ENCODE results near the gene TTF1. TPM values are rescaled to one million over a fixed set of nuclear protein-coding genes. Genes with fewer than 3 reads are reported as not detected.

The TTF1 gene
- total and polyA plus RNA-seq, 10 of the 15 experiments (the other 5 are each of a cell fraction or from before 2014, with no cell fraction given), result 11.3 to 25.5 (median 16.0) TPM

DNA sequence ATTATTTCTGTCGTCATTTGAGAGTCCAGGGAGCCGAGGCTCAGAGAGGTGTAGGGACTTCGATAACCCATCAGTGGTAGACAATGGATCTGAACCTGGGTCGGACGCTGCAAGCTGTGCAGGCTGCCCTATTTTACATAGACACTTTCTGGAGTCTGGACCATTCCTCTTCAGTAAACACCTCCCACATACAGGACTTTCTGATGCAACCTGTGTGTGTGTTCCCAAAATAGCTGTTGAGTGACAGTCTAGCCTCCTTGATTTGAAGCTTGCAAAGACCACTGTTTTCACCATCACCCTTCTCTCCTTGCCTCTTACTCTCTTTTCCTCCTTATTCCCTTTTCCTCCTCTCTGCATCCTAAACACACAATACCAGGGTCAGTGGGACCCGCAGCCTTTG, 34.1 kb upstream of the TTF1 start (continued):
- TF ChIP-seq REST (IDR thresholded peaks at IDR 0.05; ENCODE audit: low read depth, low read length) (no peak), E2F4 (IDR thresholded peaks at IDR 0.05; ENCODE audit: low read depth, low read length) (no peak), NR2F1 (conservative IDR thresholded peaks at IDR 0.05) (no peak), MEF2B (IDR thresholded peaks at IDR 0.05; ENCODE audit: partially characterized antibody, poor library complexity, severe bottlenecking) (no peak), NR2C2 (IDR thresholded peaks at IDR 0.05; ENCODE audit: borderline replicate concordance, control insufficient read depth, insufficient read length, low read depth) (no peak), NFYB (IDR thresholded peaks at IDR 0.05; ENCODE audit: insufficient read depth, low read depth, low read length) (no peak), SMARCA5 (IDR thresholded peaks at IDR 0.05) (no peak), TAF1 (IDR thresholded peaks at IDR 0.05; ENCODE audit: borderline replicate concordance, low read depth, low read length) (no peak)
- TF ChIP-seq, protein P1, sequence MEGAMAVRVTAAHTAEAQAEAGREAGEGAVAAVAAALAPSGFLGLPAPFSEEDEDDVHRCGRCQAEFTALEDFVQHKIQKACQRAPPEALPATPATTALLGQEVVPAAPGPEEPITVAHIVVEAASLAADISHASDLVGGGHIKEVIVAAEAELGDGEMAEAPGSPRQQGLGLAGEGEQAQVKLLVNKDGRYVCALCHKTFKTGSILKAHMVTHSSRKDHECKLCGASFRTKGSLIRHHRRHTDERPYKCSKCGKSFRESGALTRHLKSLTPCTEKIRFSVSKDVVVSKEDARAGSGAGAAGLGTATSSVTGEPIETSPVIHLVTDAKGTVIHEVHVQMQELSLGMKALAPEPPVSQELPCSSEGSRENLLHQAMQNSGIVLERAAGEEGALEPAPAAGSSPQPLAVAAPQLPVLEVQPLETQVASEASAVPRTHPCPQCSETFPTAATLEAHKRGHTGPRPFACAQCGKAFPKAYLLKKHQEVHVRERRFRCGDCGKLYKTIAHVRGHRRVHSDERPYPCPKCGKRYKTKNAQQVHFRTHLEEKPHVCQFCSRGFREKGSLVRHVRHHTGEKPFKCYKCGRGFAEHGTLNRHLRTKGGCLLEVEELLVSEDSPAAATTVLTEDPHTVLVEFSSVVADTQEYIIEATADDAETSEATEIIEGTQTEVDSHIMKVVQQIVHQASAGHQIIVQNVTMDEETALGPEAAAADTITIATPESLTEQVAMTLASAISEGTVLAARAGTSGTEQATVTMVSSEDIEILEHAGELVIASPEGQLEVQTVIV (IDR thresholded peaks at IDR 0.05; ENCODE audit: borderline replicate concordance, partially characterized antibody), result no peak

All from GM12878 (cell line).